HG03342 (cell line): ENCODE results near the gene ASAP2.
"Not testable (repeated sequence)": the region's sequence is repeated elsewhere in the genome, so short reads cannot be mapped to it uniquely, and the experiment has no call there.

Experiments
- ATAC-seq: cut with Tn5 transposase; IDR thresholded peaks from one replicate; pipeline ENCODE4 v1.9.1; 2021; ENCODE audit warnings: mild to moderate bottlenecking, moderate library complexity; ENCODE audit not compliant: unreplicated experiment

The ASAP2 gene

GRCh38 chr2:9211496-9211895, 4.9 kb downstream of the ASAP2 start:
- ATAC-seq = no peak

GRCh38 chr2:9212010-9212635, 5.5 kb downstream of the ASAP2 start:
- no peak for ATAC-seq

DNA sequence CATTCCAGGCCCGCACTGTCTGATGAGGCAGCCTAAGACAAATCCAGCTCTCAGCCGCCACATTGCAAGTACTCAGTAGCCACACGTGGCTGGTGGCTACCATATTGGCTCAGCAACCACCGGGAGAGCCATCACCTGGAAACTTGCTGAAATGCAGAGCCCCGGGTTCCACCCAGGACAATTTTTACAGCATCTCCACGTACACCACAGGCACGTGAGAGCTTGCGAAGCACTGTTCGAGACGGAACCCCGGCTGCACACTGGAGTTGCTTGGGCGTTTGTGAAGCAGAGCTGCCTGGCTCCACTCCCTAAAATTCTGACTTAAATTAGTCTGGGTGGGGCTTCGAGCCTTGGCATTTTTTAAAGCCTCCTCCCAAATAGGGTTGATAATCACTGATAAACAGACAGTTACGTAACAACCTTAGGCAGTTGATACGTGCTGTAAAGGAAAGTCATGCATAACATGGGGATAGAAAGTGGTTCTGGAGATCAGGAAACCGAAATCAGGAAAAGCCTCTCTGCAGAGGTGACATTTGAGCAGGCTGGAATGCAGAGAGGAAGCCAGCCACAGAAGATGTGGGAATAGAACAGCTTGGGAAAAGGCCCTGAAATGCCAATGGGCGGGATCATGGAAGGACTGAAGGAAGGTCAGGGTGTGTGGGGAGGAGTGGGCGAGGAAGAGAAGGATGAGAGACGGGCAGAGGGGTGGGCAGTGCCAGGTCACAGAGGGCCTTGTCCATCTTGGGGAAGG, 6.2 kb downstream of the ASAP2 start:
- ATAC-seq = no peak

GRCh38 chr2:9213477-9214051, 7.0 kb downstream of the ASAP2 start:
- ATAC-seq = no peak

- no peak for ATAC-seq
Measured at GRCh38 chr2:9214873-9215272, 8.3 kb downstream of the ASAP2 start.

DNA sequence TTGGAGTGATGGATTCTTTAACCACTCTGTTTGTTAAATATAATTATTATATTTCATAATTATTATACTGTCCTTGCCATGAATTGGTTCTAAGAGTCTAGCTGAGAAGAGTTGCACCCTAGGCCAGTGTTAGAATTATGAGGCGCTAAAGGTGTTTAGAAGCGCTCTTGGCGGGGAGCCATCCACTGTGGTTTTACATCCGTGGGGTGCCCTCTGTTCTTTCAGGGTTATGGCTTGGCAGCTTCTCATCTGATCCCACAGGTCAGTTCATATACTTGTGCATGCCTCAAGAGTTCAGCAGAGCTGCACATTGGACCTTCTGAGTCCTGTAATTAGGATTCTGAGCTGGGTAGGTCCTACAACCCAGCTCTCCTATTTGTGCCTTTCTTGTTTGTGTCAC, 9.1 kb downstream of the ASAP2 start:
- ATAC-seq = no peak

- ATAC-seq = not testable (repeated sequence)
Measured at GRCh38 chr2:9216143-9216542, 9.5 kb downstream of the ASAP2 start.

GRCh38 chr2:9217838-9218770, 11.5 kb downstream of the ASAP2 start:
- ATAC-seq = no peak

- ATAC-seq = no peak
Measured at GRCh38 chr2:9219027-9219445, 12.4 kb downstream of the ASAP2 start.

- no peak for ATAC-seq
Measured at GRCh38 chr2:9220201-9220600, 13.6 kb downstream of the ASAP2 start.

DNA sequence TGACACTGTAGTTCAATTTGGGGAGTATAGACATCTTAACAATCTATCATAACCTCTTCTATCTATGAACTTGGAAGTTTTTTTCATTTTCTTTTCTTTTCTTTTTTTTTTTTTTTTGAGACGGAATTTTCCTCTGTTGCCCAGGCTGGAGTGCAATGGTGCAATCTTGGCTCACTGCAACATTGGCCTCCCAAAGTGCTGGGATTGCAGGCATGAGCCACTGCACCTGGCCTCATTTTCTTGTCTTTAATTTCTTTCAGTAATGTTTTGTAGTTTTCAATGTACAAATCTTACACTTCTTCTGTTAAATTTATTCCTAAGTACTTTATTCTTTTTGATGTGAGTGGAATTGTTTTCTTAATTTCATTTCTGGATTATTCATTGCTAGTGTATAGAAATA, 14.6 kb downstream of the ASAP2 start:
- no peak for ATAC-seq

DNA sequence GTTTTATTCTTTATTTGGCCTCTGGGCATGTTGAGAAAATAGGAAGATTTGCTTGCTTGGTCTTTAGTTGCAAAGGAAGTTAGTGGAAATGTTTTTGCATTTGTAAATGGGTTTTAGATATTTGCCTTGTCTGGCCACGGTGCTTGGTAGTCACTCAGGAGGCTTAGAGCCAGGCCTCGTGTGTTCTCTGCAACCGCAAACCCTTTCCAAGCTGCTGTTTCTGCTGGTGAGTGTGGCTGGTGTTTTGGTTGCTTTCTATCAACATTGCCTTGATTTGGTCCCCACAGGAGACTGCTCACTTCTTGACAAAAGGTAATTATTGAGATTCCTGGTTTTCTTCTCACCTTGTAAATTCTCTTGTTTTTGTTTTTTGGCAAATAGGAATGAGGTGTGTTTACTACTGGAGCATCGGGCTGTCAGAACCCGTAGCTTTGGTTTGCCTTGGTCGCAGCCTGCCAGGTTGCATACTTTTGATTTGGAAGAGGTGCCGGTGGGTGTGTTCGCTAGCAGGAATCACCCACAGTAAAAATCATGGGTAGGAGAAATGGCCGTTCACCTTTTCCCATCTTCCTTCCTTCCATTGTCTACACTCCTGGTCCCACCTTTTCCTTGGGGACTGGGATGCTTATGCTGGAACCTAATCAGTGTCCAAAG, 15.8 kb downstream of the ASAP2 start:
- ATAC-seq = no peak

- ATAC-seq = no peak
Measured at GRCh38 chr2:9222893-9223287, 16.3 kb downstream of the ASAP2 start.

- ATAC-seq = no peak
Measured at GRCh38 chr2:9225806-9226205, 19.2 kb downstream of the ASAP2 start.

- ATAC-seq = no peak
Measured at GRCh38 chr2:9226458-9227380, 20.1 kb downstream of the ASAP2 start.

- ATAC-seq = no peak
Measured at GRCh38 chr2:9228088-9228751, 21.6 kb downstream of the ASAP2 start.

DNA sequence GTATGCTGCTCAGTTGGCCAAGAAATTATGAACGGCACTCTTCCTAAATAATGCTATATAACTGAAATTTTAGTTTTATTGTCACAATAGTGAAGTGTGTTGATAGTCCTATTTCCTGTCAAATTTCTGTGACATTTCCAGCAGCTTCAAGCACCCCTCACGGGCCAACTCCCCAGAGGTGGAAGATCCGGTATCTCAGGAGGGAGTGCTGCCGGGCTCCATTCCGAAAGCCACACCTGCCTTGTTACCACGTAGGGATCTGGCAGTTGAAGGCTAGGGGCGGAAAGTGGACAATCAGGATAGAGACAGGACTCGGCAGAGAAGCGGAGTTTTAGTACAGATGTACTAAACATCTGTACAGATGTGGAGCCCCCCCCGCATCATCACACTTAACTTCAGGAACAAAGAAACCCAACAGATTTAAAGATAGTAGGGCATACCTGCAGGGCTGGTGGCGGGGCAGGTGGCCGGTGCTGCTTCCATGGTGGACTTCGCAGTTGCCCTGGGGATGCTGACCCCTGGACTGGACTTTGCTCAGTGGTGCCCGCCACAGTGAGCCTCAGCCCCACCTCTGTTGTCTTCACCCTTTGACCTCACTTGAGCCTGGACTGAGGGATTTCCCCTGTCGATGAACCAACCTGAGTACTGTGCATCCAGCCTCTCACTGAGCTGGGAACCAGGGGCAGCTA, 22.3 kb downstream of the ASAP2 start:
- no peak for ATAC-seq

DNA sequence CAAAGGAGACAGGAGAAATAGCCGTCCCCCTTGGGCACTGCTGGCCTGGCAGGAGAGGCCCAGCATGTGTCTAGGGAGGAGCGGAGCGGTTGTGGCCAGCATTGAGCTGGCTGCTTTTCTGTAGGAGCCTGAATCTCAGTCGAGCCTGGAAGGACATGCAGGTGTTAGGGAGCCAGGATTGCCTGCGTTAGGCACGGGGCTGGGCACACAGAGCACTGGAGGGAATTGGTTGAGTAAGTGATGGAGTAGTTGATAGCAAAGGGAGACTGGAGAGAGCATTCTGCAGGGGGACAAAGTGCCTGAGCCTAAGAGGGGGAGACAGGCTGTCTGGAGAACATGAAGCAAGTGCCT, 22.8 kb downstream of the ASAP2 start:
- no peak for ATAC-seq
